Measurements from ENCODE around the gene GPR173.

GPR173 gene

GRCh38 chrX:53071604-53072417 is 23.2 kb downstream of the GPR173 start:
- no peak for DNase-seq

- DNase-seq: no peak
Measured at GRCh38 chrX:53072418-53073114, 24.0 kb downstream of the GPR173 start.

DNA sequence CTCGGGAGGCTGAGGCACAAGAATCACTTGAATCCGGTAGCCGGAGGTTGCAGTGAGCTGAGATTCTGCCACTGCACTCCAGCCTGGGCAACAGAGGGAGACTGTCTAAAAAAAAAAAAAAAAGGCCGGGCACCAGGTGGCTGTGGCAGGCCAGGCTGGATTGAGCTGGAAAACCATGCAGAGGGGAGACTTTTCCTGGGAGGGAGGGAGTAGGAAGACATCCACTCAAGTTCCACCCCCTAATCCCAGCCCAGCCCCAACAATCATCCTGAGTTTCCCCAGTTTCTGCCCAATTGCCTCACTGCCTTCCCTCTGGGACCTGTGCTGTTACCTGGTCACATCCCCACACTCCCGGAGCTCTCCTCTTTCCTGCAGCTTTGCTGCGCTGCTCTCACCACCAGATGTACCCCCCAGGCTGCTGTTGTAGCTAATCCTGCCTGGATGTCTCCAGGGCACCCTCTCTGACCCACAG is 24.6 kb downstream of the GPR173 start:
- DNase-seq: no peak

DNA sequence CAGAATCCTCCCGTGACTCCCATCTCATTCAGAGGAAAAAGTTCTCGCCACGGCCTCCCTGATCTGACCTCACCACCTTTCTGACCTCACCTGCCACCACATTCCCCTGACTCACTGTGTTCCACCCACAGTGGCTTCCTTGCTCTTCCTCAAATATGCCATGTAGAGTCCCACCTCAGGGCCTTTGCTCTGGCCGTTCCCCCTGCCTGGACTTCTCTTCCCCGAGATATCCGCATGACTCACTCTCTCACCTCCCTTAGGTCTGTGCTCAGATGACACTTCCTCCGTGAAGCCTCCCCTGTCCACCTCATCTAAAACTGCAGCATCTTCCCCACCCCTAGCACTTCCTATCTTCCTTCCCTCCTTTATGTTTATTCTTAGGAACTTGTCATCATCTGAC is 26.4 kb downstream of the GPR173 start:
- no peak for DNase-seq

GRCh38 chrX:53076671-53077070 is 28.1 kb downstream of the GPR173 start:
- DNase-seq: no peak

GRCh38 chrX:53077207-53078197 is 28.9 kb downstream of the GPR173 start:
- no peak for DNase-seq

GRCh38 chrX:53078943-53079342 is 30.4 kb downstream of the GPR173 start:
- DNase-seq: no peak

GRCh38 chrX:53080628-53081580 is 32.3 kb downstream of the GPR173 start:
- no peak for DNase-seq

DNA sequence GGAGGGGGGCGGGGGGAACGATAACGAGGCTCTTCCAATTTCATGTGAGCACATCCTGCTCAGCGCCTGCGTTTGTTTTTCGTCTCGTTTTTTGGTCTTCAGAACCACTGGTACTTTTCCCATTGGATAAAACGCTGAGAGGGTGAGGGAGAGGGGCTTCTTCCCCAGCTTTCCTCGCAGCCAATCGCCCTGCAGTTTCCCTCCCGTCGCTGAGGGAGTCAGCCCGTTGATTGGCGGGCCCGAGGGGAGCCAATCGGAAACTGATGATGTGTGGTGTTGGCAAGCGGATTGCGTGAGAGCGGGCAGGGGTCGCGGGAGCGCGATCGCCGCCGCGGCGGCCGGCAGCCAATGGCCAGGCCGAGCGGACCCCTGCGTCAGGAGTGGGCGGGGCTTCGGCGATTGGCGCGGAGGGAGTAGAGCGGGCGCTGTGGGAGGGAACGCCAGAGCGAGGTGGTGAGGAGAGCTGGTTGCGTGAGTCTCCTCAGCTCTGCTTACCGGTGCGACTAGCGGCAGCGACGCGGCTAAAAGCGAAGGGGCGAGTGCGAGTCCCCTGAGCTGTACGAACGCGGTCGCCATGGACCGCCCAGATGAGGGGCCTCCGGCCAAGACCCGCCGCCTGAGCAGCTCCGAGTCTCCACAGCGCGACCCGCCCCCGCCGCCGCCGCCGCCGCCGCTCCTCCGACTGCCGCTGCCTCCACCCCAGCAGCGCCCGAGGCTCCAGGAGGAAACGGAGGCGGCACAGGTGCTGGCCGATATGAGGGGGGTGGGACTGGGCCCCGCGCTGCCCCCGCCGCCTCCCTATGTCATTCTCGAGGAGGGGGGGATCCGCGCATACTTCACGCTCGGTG is 33.6 kb downstream of the GPR173 start, which contains the start of gene TSPYL2:
TSPYL2 (plus strand) TSS at position 443 of the 848 bp plus-strand sequence; CDS start at position 575, 132 bp downstream.
- peak; percentile 54 for DNase-seq

DNA sequence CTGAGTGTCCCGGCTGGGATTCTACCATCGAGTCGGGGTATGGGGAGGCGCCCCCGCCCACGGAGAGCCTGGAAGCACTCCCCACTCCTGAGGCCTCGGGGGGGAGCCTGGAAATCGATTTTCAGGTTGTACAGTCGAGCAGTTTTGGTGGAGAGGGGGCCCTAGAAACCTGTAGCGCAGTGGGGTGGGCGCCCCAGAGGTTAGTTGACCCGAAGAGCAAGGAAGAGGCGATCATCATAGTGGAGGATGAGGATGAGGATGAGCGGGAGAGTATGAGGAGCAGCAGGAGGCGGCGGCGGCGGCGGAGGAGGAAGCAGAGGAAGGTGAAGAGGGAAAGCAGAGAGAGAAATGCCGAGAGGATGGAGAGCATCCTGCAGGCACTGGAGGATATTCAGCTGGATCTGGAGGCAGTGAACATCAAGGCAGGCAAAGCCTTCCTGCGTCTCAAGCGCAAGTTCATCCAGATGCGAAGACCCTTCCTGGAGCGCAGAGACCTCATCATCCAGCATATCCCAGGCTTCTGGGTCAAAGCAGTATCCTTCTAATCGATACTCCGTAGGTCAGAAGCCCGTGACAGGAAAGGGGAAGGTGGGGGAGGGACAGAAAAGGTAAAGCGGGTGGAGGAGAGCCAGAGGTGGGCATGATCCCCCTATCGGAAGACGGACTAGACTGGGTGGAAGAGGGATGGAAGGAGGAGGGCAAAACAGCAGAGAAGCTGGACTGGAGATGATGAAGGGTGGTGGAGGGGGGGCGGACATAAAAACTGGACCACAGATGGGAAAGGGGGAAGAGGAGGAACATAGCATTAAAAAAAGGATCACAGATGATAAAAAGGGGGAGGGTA is 34.4 kb downstream of the GPR173 start:
- no peak for DNase-seq

DNA sequence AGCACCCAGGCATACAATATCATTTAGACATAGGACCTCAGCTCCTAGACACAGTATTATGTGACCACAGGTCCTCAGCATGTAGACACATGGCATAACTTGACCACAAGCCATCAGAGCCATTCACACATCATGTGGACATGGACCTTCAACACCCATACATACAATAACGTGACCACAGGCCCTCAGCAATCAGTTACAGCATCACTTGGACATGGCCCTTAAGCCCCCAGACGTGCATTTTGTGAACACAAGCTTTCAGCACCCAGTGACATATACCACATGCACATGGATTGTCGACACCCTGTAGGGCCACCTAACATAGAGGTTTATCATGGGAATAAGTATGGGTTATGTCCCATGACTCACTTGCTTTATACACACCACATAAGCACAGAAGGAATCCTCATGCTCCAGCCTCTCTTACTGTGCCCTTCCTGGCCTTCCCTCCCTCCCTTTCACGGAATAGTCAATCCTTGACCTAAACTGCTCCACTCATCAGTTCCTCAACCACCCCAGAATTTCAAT is 35.5 kb downstream of the GPR173 start:
- DNase-seq: no peak

- DNase-seq: no peak
Measured at GRCh38 chrX:53084863-53085262, 36.3 kb downstream of the GPR173 start.

DNA sequence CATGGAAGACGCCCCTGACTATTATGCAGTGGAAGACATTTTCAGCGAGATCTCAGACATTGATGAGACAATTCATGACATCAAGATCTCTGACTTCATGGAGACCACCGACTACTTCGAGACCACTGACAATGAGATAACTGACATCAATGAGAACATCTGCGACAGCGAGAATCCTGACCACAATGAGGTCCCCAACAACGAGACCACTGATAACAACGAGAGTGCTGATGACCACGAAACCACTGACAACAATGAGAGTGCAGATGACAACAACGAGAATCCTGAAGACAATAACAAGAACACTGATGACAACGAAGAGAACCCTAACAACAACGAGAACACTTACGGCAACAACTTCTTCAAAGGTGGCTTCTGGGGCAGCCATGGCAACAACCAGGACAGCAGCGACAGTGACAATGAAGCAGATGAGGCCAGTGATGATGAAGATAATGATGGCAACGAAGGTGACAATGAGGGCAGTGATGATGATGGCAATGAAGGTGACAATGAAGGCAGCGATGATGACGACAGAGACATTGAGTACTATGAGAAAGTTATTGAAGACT is 37.2 kb downstream of the GPR173 start:
- DNase-seq: no peak

GRCh38 chrX:53086464-53086863 is 37.9 kb downstream of the GPR173 start:
- DNase-seq: no peak

GRCh38 chrX:53087388-53087831 is 38.8 kb downstream of the GPR173 start:
- DNase-seq: no peak

DNA sequence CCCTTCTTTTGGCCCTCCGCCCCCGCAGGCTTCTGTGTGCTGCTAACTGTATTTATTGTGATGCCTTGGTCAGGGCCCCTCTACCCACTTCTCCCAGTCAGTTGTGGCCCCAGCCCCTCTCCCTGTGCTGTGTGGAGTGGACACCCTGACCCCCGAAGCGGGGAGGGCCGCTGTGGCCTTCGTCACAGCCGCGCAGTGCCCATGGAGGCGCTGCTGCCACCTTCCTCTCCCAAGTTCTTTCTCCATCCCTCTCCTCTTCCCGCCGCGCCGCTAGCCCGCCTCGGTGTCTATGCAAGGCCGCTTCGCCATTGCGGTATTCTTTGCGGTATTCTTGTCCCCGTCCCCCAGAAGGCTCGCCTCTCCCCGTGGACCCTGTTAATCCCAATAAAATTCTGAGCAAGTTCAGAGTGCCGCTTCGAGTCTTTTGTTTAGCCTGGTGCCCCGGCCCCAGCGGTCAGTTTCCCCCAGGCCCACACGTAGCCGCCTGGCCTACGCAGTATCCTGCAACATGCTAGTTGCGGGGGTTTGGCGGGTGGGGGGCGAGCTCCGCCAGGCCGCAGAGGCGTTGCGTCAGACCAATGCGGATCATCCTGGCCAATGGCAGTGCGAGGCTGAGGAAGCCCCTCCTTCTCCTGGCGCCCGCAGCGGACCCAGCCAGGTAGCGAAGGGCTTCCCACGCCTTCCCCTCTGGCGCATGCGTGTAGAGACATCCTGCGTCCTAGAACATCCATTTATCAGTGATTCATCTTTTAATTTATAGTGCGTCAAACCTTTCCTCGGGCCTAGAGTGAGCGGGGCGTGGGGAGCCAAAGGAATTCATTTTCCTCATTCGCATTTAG is 39.8 kb downstream of the GPR173 start:
- DNase-seq: no peak

GRCh38 chrX:53089224-53089842 is 40.7 kb downstream of the GPR173 start:
- DNase-seq: no peak

GRCh38 chrX:53089925-53090324 is 41.3 kb downstream of the GPR173 start:
- no peak for DNase-seq
